ENCODE measurements around the gene FGF18. TPM values are rescaled to one million over a fixed set of nuclear protein-coding genes. Genes with fewer than 3 reads are reported as not detected.

The FGF18 gene
- total and polyA plus RNA-seq, 2 experiments from 2014 or later: 50.3 to 81.9 TPM

DNA sequence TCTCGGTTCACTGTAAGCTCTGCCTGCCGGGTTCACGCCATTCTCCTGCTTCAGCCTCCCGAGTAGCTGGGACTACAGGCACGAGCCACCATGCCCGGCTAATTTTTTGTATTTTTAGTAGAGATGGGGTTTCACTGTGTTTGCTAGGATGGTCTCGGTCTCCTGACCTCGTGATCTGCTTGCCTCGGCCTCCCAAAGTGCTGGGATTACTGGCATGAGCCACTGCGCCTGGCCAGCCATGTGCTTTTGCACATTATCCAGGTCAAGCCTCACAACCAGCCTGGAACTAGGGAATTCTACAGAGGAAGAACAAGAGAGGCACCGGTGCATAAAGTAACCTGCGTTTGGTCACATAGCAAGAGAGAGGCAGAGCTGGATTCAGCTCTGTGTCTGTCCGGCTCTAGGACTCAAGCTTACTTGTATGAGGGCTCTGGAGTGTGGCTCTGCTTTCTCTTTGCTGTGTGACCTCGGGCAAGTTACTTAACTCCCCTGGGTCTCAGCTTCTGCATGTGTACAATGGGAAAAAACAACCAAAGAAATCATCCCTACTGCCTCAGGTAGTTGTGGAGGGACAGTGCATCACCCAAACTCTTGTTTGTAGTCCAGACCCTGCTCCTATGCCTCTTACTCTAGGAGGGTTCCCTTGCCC is 6.3 kb downstream of the FGF18 start:
- Histone ChIP-seq H3K27ac (no peak overlapping the region), H3K4me3 (no peak overlapping the region), H3K36me3 (peaks cover 6% of the 10 kb centered on the region), H3K9me3 (ENCODE audit: low read depth) (no peaks in the 10 kb centered on the region), H3K4me1 (ENCODE audit: low read depth) (peaks cover 20% of the 10 kb centered on the region), H3K27me3 (no peaks in the 10 kb centered on the region)
- no peak for DNase-seq (ENCODE audit: low read depth in 1 of 2, low spot score in 1 of 2)
- TF ChIP-seq, protein P1, sequence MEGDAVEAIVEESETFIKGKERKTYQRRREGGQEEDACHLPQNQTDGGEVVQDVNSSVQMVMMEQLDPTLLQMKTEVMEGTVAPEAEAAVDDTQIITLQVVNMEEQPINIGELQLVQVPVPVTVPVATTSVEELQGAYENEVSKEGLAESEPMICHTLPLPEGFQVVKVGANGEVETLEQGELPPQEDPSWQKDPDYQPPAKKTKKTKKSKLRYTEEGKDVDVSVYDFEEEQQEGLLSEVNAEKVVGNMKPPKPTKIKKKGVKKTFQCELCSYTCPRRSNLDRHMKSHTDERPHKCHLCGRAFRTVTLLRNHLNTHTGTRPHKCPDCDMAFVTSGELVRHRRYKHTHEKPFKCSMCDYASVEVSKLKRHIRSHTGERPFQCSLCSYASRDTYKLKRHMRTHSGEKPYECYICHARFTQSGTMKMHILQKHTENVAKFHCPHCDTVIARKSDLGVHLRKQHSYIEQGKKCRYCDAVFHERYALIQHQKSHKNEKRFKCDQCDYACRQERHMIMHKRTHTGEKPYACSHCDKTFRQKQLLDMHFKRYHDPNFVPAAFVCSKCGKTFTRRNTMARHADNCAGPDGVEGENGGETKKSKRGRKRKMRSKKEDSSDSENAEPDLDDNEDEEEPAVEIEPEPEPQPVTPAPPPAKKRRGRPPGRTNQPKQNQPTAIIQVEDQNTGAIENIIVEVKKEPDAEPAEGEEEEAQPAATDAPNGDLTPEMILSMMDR (IDR thresholded peaks at IDR 0.05; ENCODE audit: low read depth, low read length): no peak

DNA sequence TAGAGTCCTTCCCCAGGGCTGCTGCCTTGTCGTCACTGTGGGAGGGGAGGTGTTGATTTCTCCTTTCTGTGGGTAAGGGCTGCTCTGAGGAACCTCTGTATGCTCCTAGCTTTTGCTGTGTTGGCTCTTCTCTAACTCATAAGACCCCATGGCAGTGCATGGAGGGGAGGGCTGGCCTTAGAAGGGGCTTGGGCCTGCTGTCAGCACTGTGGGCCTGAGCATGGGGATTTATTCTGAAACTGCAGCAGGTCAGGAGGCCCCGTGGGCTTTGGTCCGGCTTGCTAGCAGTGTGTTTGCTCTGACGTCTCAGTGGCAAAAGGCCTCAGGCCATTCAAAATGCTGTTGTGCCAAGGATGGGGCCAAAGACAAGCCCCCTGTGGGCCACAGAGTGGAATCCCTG is 6.8 kb downstream of the FGF18 start:
- no peak overlapping the region for H3K4me3 ChIP-seq
- TF ChIP-seq, protein P1 (IDR thresholded peaks at IDR 0.05; ENCODE audit: low read depth, low read length): no peak
- peaks cover 6% of the 10 kb centered on the region for H3K36me3 ChIP-seq
- no peaks in the 10 kb centered on the region for H3K9me3 ChIP-seq (ENCODE audit: low read depth)
- H3K27ac ChIP-seq: no peak overlapping the region
- DNase-seq (ENCODE audit: low read depth in 1 of 2, low spot score in 1 of 2): no peak
- no peaks in the 10 kb centered on the region for H3K27me3 ChIP-seq
- peaks cover 20% of the 10 kb centered on the region for H3K4me1 ChIP-seq (ENCODE audit: low read depth)

DNA sequence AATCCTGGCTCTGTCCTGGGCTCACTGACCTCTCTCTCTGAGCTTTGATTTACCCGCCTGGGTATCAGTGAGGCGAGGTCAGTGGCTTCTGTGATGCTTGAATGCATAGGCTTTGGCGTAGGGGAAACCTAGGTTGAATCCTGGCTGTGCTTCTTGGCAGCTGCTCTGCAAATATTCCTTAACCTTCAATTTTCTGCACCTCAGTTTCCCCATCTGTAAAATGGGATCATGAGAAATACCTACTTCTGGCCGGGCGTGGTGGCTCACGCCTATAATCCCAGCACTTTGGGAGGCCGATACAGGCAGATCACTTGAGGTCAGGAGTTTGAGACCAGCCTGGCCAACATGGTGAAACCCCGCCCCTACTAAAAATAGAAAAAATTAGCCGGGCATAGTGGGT is 7.2 kb downstream of the FGF18 start:
- Histone ChIP-seq H3K4me3 (no peak overlapping the region), H3K36me3 (peaks cover 6% of the 10 kb centered on the region), H3K27me3 (no peaks in the 10 kb centered on the region), H3K4me1 (ENCODE audit: low read depth) (peaks cover 20% of the 10 kb centered on the region), H3K9me3 (ENCODE audit: low read depth) (no peaks in the 10 kb centered on the region), H3K27ac (no peak overlapping the region)
- no peak for DNase-seq (ENCODE audit: low read depth in 1 of 2, low spot score in 1 of 2)
- TF ChIP-seq, protein P1 (IDR thresholded peaks at IDR 0.05; ENCODE audit: low read depth, low read length): no peak

DNA sequence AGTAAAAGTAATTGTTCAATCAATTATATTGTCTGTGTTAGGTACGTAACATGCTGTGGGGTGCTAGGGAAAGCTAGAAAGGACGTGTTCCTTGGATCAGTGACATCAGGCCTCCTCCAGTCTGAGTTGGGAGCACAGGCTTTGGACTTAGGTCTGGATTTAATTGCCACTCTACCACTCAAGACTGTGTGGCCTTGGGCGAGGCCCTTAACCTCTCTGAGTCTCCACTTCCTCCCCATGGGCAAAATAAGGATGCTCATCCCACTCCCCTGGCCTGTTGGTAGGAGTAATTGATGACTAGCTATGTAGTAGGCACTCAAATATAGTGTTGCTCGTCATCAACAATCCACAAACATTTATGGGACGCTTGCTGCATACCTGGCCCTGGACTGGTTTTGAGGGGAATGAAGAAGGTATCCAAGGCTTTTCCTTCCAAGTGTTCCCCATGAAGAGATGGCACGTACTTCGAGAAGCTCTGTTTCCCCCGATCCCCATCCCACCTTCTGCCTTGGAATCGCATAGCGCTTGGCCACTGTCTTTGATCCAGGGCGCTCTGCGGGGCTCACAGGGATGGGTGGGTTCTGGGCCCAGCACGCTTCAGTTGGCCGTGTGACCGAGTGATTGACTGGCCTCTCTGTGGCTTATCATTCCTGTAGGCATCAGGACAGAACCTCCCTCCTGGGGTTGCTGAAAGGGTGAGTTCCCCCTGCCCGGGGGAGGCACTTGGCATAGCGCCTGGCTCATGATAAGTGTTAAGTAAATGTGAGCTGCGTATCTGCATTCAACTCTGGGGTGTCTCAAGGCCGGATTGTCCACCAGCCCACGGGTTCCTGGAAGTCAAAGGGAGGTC is 8.1 kb downstream of the FGF18 start:
- TF ChIP-seq, protein P1 (IDR thresholded peaks at IDR 0.05; ENCODE audit: low read depth, low read length): no peak
- DNase-seq (ENCODE audit: low read depth in 1 of 2, low spot score in 1 of 2): peak; percentile 43 to 50

DNA sequence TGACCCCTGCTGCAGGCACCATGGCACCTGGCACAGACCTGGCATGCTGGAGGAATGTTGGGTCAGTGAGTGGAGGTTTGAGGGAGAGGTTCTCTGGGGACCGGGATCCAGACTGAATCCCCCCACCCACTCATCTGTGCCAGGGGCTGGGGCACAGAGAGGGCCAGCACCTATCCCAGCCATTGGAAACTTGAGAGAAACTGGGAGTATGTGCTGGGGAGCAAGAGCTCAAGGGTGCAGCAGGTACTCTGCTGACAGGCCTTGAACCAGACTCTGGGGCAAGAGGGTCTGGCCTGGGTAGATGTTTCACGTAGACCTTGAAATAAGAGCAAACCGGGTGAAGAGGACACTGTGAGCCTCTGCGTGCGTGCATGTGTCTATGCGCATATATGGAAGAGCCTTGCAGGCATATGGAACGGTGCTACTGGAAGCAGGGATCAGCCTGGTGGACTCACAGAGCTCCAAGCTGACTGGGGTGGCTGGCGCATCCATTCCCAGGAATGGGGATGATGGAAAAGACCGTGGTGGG is 8.8 kb downstream of the FGF18 start:
- no peak for DNase-seq (ENCODE audit: low read depth in 1 of 2, low spot score in 1 of 2)
- TF ChIP-seq, protein P1 (IDR thresholded peaks at IDR 0.05; ENCODE audit: low read depth, low read length): no peak
- H3K27ac ChIP-seq: no peak overlapping the region
- H3K27me3 ChIP-seq: no peaks in the 10 kb centered on the region
- peaks cover 20% of the 10 kb centered on the region for H3K4me1 ChIP-seq (ENCODE audit: low read depth)
- H3K9me3 ChIP-seq (ENCODE audit: low read depth): no peaks in the 10 kb centered on the region
- H3K4me3 ChIP-seq: no peak overlapping the region
- peaks cover 6% of the 10 kb centered on the region for H3K36me3 ChIP-seq

More for the DNA sequence above, 8.1 kb downstream of the FGF18 start:
- Histone ChIP-seq H3K36me3 (peaks cover 6% of the 10 kb centered on the region), H3K9me3 (ENCODE audit: low read depth) (no peaks in the 10 kb centered on the region), H3K27me3 (no peaks in the 10 kb centered on the region), H3K27ac (no peak overlapping the region), H3K4me3 (no peak overlapping the region), H3K4me1 (ENCODE audit: low read depth) (peaks cover 14% of the 10 kb centered on the region)

All from cardiac muscle cell (in vitro differentiated cells and primary cell).